CD4-positive, alpha-beta T cell treated with Interferon alpha-2 for 1 hour (primary cell): Measurements from ENCODE around the gene MMRN1.
A peak's percentile ranks its signal among the peaks of the same experiment; 100 is the strongest.

Experiments used
- DNase-seq, 2 donors: peaks; one replicate each; pipeline ENCODE4 v3.0.0-alpha.2; 2020 to 2022

The MMRN1 gene, protein sequence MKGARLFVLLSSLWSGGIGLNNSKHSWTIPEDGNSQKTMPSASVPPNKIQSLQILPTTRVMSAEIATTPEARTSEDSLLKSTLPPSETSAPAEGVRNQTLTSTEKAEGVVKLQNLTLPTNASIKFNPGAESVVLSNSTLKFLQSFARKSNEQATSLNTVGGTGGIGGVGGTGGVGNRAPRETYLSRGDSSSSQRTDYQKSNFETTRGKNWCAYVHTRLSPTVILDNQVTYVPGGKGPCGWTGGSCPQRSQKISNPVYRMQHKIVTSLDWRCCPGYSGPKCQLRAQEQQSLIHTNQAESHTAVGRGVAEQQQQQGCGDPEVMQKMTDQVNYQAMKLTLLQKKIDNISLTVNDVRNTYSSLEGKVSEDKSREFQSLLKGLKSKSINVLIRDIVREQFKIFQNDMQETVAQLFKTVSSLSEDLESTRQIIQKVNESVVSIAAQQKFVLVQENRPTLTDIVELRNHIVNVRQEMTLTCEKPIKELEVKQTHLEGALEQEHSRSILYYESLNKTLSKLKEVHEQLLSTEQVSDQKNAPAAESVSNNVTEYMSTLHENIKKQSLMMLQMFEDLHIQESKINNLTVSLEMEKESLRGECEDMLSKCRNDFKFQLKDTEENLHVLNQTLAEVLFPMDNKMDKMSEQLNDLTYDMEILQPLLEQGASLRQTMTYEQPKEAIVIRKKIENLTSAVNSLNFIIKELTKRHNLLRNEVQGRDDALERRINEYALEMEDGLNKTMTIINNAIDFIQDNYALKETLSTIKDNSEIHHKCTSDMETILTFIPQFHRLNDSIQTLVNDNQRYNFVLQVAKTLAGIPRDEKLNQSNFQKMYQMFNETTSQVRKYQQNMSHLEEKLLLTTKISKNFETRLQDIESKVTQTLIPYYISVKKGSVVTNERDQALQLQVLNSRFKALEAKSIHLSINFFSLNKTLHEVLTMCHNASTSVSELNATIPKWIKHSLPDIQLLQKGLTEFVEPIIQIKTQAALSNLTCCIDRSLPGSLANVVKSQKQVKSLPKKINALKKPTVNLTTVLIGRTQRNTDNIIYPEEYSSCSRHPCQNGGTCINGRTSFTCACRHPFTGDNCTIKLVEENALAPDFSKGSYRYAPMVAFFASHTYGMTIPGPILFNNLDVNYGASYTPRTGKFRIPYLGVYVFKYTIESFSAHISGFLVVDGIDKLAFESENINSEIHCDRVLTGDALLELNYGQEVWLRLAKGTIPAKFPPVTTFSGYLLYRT

DNA sequence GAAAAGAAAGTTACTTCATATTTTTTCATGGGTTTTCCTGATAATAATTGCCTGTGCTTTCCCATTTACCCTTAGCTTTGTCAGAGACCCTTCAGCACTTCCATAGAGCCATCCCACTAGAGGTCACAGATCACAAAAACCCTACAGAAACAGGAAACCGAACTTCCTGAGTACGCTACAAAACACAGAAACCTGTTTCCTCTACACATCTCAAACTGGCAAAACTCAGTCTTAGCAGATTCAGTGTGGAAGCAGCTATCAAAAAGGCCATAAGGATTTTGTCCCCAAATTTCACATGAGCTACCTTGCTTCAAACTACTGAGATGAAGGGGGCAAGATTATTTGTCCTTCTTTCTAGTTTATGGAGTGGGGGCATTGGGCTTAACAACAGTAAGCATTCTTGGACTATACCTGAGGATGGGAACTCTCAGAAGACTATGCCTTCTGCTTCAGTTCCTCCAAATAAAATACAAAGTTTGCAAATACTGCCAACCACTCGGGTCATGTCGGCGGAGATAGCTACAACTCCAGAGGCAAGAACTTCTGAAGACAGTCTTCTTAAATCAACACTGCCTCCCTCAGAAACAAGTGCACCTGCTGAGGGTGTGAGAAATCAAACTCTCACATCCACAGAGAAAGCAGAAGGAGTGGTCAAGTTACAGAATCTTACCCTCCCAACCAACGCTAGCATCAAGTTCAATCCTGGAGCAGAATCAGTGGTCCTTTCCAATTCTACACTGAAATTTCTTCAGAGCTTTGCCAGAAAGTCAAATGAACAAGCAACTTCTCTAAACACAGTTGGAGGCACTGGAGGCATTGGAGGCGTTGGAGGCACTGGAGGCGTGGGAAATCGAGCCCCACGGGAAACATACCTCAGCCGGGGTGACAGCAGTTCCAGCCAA is at the start of gene MMRN1:
Gene MMRN1, plus strand, starts transcription at position 206 of the 902 bp plus-strand sequence. Its CDS starts 118 bp downstream, at position 324.
- DNase-seq: peak in 1 of 2 donors; percentile 27

DNA sequence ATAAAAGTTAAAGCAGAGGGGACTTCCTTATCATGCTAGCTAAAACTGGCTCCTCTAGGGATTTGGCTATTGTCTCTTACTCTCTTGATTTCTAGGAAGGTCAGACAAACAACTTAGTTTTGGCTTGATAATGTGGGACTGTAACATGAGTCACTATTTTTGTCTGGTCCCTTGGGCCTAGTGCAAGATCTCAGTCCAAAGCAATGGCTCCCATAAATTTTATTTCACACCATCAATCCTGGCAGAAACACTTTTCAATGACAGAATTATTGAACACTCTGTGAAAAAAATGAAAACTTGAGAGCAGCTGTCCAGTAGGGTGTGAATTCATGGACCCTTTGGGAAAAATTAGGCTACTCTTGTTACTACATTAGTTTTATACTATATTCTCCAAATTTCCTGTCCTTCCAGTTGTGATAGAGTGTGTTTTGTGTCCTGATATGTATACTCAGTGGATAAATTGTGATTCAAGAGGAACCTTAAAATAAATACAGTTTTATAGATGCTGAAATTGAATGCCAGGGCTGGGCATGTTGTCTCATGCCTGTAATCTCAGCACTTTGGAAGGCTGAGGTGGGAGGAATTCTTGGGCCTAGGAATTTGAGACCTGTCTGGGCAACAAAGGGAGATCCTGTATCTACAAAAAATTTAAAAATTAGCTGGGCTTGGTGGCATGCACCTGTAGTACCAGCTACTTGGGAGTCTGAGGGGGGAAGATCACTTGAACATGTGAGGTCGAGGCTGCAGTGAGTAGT is 46.9 kb upstream of the MMRN1 start:
- DNase-seq: no peak

DNA sequence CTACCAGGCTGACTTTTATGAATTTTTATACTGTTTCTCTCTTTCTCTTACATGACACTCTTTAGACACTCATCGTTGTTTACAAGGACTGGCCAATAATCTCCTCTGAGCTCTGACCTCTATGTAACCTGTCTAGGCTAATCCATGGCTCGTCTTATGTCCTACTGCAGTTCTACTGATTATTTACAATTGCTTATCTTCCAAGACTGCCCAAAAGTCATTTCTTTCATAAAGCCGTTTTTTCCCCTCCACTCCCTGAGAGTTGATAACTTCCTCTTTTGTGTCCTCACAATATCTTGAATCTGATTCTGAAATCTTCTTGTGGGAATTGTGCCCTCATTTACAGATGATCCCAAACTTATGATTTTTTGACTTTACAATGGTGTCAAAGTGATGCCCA is 39.4 kb upstream of the MMRN1 start:
- no peak for DNase-seq

DNA sequence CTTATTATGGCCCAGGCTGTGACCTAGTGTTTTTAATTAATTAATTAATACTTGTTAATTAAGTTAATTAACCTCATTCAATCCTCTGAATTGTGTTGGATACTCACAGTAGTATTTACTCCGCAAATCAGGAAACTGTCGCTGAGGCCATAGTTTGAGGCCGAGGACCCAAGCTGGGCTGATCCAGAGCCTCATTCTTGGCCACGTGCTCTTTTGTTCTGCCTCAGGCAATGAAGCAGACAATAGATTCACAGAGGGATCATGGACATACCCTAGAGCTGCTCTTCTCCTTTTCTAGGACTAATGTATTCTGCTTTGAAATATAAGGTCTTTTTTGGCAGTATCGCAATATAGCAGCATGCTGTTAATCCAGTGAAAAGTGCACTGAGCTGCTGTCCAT is 33.7 kb upstream of the MMRN1 start:
- no peak for DNase-seq

DNA sequence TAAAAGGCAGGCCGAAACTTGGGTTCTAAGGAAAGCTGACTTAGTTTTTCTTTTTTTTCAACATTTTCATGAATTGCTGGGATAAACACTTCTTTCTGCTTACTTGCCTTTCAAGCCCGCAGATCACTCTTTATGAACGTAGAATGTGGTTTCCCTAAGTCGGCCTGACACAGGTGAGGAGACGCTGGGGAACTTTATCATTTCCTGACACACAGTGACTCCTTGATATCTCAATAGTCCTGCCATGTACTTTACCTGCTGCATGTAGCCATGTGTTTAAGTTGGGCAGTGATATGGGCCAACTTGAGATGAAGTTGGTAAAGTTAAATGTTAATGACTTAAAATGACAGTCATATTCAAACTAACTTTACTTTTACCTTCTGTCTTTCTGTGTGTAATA is 31.1 kb upstream of the MMRN1 start:
- no peak for DNase-seq

DNA sequence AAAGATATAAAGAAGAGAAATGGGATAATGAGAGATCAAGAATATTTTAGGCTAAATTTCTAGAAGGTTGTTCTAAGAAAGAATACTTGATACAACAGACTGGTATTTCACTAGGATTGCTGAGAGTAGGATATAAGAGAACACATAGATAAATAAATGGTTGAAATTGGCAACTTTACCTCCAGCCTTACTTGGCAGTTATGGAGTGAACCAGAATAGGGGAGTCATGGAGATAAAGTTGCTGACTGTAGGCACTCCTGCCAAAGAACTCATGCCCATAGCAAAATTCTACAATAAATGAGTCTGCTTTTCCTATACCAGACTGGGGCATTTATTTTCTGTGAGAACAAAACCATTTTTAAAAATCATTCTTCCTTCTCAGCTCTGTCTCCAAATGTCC is 26.4 kb upstream of the MMRN1 start:
- no peak for DNase-seq

DNA sequence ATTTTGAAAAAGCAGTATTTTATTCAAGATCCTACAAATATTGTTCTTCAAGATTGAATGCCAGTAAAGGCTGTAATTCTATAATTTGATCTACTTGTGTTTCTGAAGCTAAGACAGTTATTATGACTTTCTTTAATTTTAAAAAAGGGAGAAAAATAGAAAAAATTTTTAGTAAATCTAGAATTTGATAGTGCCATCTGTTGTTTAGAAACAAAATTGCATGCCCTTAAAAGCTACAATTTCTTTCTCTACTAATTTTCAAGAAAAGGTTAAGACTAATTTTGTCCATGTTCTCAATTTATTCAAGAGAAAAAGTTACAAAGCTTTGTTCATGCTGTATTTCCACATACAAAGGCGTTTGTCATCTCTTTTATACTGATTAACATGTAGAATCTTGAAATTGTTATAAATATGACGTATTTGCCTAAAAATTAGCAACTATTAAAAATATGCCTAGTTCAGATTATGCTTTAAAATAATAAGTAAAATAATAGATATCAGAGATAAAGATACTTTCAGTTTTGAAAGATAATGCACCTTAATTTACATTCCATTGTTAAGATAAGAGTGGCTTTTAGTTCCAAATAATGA is 25.6 kb upstream of the MMRN1 start:
- DNase-seq: no peak

DNA sequence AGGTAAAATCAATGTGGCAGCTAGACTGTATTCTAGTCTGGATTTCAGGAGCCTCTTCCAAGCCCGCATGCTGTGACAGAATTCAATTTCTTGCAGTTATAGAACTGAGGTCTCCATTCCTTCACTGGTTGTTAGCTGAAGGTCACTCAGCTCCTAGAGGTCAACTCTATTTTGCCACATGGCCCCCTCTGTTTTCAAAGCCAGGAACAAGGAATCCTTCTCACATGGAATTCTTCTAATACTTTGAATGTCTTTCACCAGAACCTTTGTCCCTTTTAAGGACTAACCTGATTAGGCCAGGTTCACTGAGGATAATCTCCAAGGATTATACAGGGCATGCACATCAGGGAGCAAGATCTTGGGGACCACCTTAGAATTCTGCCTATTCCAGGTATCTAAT is 23.4 kb upstream of the MMRN1 start:
- no peak for DNase-seq

DNA sequence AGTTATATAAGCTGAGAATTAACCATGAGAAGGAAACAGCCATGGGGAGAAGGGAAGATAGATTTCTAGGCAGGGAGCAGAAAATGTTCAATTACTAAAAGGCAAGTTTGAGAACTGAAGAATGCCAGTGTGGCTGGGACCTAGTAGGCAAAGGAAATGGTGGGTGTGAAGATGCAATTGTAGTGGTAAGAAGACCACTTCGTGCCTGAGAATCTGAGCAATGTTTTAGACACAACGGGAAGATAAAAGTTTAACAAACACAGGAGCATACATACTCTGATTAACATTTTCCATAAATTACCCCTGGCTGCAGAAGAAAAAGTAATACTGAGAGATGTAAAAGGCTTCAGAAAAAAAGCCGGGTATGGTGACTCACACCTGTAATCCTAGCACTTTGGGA is 18.1 kb upstream of the MMRN1 start:
- no peak for DNase-seq

DNA sequence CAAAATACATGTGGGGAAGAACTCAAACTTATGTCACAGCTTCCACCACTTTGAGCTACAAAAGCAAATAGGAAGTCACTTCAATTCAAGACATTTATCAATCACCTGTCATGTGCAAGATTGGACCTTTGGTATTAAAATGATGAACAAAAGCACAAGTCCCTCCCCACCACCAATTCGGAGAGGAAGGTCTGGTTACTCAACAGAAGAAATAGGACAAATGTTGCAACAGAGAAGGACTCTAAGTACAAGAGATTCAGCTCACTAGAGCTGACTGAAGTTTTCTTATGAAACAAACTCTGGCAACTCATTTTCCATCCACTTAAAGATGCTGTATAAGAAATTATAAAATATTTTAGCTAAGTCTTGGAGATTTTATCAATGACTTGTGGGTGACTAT is 16.0 kb upstream of the MMRN1 start:
- DNase-seq: no peak

DNA sequence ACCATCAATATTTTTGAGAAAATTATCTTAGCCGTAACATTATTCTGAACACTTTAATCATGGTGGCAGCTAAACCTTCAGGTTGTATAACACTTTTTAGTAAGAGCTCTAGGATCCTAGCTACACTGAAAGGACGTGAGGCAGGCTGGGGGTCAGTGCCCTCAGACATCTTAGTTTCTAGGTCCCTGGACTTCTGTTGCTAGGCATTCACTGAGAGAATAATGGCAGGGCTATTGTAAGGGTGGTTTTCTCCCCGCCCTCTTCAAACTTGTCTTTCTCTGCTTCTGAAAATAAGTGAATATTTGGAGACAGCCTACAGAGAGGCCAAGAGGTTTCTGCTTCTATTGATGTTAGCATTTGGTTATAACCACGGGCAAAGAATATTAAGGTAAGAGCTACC is 15.4 kb upstream of the MMRN1 start:
- no peak for DNase-seq

DNA sequence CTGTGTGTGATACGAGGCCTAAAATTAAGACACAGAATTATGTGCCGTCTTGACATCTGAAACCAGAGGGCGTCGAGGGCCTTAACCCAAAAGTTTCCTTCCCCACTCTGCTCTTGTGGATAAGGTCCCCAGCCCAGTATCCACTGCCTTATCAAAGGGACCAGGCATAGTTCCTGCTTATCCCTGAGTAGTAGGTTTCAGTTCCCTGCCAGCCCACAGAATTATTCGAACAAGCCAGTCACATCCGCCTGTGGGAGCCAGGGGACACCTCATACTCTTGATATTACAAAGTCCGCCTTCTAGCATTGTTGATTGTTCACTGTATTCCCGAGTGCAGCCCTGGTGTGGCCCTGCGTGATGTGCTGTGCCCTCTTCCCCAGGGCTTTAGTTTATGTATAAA is 5.4 kb upstream of the MMRN1 start:
- DNase-seq: peak; percentile 22 to 29

DNA sequence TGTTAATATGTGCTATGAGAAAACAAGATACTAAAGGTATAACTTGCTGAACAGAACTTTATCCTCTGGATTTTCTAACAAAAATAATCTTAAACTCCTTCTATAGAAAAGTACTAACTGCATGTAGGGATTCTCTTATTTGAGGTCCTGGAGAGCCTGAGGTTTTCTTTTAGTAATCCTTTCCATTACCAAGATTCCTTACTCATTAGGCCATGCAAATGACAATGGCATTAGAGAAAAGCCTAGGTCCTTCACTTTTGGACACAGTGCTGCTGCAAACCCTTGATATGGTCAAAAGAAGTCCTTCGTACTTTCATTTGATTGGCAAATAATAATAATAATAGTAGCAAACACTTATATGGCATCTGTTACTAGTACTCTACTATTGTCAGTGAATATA is 3.2 kb downstream of the MMRN1 start:
- DNase-seq: no peak

DNA sequence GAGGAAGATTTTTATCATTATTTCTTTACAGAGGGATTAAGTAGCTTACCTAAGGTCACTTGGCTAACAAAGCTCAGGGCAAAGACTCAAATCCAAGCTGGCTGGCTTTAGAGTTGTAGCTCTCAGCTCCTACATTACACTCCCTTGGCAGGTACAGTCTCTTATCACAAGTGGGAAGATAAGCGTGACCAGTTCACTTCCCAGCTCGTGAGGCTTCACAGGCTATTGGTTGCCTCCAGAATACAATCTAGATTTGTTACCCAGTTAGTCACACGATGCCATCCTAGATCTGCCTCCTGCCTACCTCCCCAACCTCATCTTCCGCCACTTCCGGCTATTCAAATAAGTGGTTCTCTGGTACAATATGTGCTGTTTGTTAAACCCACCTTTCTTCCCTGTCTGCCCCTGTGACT is 3.7 kb downstream of the MMRN1 start:
- DNase-seq: no peak

DNA sequence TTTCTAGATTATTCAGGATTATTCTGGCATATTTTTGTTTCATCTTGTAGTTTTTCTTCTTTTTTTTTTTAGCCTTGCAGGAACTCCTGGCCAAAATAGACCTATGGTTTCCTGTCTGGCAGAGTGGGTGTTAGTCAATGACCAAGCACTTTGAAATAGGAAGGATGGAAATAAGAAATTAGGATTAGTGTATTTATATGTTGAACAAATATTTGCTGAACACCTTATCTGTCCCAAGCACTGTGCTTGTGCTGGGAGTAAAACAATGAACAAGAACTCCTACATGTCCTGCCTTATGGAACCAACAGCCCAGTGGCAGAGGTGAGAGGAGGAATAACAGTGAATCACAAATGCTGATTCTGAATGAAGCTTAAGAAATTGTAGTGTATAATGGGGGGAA is 4.5 kb downstream of the MMRN1 start:
- DNase-seq: no peak

DNA sequence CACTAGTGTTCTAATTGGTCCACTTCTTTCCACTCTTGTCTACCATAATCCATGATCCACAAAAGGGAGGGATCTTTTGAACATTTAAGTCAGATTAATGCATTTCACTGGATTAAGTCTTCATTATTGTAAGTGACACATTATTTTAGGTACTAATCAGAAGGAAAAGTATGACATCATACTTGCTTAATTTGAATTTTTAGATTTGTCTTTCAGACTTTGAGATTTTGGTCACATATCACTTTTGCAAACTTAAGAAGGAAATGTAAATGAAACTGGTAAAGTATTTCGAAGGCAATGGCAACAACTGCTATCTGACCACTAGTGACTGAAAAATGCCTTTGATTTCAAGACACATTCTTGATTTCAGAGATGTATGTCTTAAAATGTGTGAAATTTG is 5.2 kb downstream of the MMRN1 start:
- DNase-seq: no peak

DNA sequence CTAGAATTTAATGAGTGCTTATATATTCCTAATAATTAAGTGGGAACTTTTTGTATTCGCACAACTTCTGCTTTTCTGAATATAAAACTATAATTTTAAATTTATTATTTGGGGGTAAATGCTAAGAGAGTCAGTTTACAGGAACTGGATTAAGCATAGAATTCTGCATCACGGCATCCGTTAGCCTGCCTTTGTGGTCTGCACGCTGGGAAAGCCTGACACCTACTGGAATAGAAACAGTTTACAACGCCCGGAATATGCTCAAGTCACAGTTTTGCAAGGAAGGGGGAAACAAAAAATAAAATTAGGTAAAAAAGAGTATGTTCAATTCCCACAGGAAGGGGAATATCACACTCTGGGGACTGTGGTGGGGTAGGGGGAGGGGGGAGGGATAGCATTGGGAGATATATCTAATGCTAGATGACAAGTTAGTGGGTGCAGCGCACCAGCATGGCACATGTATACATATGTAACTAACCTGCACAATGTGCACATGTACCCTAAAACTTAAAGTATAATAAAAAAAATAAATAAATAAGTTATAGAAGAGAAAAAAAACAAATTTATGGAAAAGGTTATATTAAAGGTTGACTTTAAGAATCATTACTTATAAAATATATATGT is 7.3 kb downstream of the MMRN1 start:
- peak; percentile 45 to 71 for DNase-seq

DNA sequence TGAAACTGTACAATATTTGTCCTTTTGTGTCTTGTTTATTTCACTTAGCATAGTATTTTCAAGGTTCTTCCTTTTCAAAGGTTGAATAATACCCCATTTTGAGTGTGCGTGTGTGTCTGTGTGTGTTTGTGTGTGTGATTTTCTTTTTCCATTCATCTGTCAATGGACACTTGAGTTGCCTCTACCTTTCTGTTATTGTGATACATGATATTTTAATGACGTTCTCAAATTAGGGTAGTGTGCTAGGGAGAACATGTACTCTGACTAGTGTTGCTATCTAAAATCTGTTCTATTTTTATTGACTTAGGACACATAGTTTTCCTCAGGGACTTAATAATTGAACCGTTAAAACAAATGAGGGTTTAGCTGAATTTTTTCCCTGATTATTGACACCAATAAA is 9.9 kb downstream of the MMRN1 start:
- DNase-seq: no peak

DNA sequence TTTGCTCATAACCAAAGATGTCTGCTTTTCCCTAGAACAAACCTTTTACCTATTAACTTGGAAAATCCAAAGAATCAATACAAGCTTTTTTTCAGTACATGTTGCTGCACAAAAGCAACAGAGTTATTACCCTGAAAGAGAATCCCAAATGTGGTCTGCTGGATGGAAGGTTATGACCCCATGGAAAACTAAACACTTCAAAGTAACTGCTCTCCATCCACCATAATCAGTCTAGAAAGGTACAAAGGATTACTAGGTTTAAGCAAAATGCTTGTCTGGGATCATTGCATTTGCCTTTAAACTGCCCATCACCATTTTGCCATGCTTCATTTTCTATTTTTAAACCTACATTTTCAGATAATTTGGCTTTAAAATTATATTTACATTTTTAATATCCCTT is 11.7 kb downstream of the MMRN1 start:
- DNase-seq: no peak

DNA sequence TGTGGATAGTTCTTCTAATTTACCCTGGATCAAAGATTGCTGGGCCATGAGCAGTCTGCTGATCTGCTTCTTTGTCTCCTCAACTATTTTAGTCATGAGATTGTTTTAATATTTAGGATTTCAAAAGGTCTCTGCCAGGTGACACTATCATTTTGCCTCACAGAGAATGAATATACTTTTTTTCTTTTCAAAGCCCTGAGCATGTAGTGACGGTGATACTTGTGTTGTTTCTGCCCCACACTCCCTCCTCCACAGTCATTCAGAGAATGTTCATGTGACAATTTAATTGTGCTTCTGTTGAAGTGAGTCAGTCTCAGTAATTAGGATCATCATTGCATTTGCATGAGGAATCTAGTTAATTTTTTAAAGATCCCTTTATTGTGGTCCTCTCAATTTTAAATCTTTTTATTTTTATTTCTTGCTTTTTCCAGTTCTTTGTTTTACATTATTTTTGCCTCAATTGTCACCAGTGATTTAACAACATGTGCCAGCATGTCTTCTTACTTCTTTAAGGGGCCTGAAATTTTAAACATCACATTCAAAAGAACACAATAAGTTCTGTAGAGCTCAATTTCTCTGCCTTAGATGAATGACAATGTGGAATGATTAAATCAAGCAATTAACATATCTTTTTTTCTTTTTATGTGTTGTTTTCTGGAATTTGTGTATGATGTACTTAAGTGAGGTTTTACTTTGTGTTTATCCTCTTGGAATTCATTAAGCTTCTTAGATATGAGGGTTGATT is 12.3 kb downstream of the MMRN1 start:
- no peak for DNase-seq
